ENCODE measurements around the gene MIDN.

- TF ChIP-seq CTCF (IDR thresholded peaks at IDR 0.05) (no peak), POLR2AphosphoS5 (IDR thresholded peaks at IDR 0.05) (no peak)
Observed at GRCh38 chr19:1294688-1295087, 46.3 kb downstream of the MIDN start.

Measured in upper lobe of left lung (tissue), 4 donors.